22Rv1 (cell line): ENCODE measurements around the gene SMAD3.

Experiments
- H3K27ac ChIP-seq: fragments of 450-650 bp; 2 replicates; pipeline ENCODE4 v1.5.1; 2017
- ZFX ChIP-seq: fragments of 450-650 bp; IDR thresholded peaks from 2 replicates; pipeline ENCODE4 v1.6.1; 2017; ENCODE audit warnings: antibody characterized with exemption, borderline replicate concordance
- TF ChIP-seq, protein P1 (sequence below): fragments of 450-650 bp; IDR thresholded peaks from 2 replicates; pipeline ENCODE4 v1.5.1; 2017; ENCODE audit warnings: mild to moderate bottlenecking

SMAD3 gene

DNA sequence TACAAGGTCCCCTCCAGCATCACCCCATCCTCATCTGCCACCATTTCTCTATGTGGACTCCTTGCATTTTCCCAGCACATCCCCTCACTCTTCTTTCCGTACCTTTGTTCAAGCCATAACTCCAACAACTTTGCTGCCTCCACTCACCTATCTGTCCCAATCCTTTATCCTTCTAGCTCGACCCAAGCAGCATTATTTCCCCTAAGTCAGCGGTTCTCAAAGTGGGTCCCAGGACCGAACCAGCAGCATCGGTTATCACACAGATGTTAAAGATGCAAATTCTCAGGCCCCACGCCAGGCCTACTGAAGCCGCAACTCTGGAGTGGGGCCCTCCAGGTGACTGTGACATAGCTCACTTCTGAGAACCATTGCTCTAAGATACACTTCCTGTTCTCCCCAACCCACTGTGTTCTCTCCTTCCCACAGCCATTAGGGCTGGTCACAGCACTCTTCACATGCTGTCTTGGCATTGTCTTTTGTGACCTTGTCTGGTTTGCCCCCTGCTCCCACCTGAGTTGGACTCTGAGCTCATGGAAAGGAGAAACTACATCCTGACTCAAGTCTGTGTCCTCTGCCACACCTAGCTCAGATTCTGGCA lies 132.9 kb downstream of the SMAD3 start:
- H3K27ac ChIP-seq = no peak overlapping the region
- TF ChIP-seq, protein P1, sequence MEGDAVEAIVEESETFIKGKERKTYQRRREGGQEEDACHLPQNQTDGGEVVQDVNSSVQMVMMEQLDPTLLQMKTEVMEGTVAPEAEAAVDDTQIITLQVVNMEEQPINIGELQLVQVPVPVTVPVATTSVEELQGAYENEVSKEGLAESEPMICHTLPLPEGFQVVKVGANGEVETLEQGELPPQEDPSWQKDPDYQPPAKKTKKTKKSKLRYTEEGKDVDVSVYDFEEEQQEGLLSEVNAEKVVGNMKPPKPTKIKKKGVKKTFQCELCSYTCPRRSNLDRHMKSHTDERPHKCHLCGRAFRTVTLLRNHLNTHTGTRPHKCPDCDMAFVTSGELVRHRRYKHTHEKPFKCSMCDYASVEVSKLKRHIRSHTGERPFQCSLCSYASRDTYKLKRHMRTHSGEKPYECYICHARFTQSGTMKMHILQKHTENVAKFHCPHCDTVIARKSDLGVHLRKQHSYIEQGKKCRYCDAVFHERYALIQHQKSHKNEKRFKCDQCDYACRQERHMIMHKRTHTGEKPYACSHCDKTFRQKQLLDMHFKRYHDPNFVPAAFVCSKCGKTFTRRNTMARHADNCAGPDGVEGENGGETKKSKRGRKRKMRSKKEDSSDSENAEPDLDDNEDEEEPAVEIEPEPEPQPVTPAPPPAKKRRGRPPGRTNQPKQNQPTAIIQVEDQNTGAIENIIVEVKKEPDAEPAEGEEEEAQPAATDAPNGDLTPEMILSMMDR = no peak
- no peak for TF ChIP-seq ZFX

DNA sequence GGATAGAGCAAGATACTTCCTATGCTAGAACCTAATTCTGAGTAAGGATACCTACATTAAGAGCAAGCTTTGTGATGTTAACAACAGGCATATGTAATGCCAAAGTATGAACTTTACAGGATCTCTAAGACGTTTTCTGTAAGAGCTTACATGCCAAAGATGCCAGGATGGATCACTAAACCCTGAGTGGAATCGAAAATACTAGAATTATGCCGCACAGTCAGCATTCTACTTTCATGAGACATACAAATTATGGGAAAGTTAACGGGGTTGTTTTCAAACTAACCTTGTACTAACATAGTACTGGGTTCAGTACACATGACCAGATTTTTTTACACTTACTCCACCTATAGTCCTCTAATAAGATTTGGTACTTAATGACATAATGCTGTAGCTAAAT lies 134.0 kb downstream of the SMAD3 start:
- no peak for TF ChIP-seq ZFX
- TF ChIP-seq, protein P1 = no peak
- no peak overlapping the region for H3K27ac ChIP-seq

GRCh38 chr15:67199881-67200763 lies 134.7 kb downstream of the SMAD3 start:
- H3K27ac ChIP-seq = no peak overlapping the region
- TF ChIP-seq, protein P1 = no peak
- no peak for TF ChIP-seq ZFX

DNA sequence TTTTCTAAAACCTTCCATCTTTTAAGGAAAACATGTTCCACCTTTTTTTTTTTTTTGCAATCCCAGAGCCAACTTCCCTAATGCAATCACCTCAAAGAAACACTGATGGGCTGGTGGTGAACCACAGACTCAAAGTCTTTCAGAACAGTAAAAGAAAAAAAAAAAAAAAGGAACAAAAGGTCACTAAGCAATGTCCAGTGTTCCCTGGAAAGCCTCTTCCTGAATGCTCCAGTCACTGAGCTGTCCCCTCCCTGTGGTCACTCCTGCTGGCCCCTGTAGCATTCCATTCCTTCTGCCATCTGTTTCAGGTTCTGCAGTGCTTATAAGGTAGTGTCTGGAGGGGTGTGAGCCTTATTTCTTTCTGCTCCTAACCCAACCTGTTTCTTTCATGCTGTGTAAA lies 135.7 kb downstream of the SMAD3 start:
- TF ChIP-seq, protein P1 = no peak
- TF ChIP-seq ZFX = no peak
- H3K27ac ChIP-seq = no peak overlapping the region

DNA sequence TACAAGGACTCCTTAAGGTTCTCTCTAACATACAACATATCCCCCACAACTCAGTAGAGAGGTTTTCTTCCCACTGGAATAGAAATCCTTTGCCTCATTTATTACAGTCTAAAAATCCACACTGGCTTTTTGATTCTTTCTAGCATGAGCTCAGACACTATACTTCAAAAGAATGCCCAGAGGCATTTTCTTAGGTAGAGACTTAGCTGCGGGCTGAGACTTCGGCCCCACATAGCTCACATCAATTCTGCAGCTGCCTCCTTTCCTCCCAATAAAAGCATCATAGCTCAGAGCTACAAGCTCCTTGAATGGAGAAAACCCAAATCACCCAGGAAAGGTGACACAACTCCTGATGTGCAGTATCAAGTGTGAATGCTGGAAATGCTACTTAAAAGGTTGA lies 136.7 kb downstream of the SMAD3 start:
- H3K27ac ChIP-seq = no peak overlapping the region
- TF ChIP-seq ZFX = no peak
- TF ChIP-seq, protein P1 = no peak

GRCh38 chr15:67202991-67203390 lies 137.6 kb downstream of the SMAD3 start:
- no peak overlapping the region for H3K27ac ChIP-seq
- TF ChIP-seq ZFX = no peak
- TF ChIP-seq, protein P1 = no peak

DNA sequence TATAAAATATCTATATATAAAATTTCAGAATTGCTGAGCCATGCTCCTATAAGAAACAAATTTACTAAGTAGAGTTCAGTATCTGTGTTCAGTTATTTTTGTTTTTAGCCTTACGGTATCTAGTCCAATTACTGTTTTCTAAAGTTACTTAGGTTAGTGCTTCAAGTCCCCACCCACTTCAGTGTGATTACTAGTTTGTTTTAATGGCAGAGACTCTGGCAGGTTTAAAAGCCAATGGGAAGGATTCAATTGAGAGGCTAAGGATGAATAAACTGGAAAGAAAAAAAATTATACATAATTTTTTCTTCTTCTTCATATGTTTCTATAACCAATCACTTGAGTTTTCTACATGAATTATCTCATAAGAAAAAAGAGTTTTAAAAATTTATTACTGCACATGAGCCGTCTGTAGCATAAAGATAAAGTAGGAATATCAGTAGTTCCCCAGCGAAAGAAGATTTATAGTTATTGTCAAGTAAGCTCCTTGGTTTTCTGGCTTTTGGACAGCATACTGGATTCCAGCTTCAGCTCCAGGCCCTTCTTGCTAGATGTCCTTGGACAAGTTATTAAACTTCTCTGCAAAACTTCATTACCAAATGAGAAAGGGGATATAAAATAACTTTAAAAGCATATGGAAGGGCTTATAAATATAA lies 142.3 kb downstream of the SMAD3 start:
- TF ChIP-seq, protein P1 = no peak
- TF ChIP-seq ZFX = no peak
- no peak overlapping the region for H3K27ac ChIP-seq
